HG02870 (cell line): ENCODE measurements around the gene MRPS7.
A peak's percentile ranks its signal among the peaks of the same experiment; 100 is the strongest.
"Not testable (repeated sequence)": the region's sequence is repeated elsewhere in the genome, so short reads cannot be mapped to it uniquely, and the experiment has no call there.

Source experiments
- ATAC-seq: cut with Tn5 transposase; IDR thresholded peaks from one replicate; pipeline ENCODE4 v1.9.1; 2021; ENCODE audit warnings: mild to moderate bottlenecking, moderate library complexity; ENCODE audit not compliant: unreplicated experiment

Gene MRPS7

DNA sequence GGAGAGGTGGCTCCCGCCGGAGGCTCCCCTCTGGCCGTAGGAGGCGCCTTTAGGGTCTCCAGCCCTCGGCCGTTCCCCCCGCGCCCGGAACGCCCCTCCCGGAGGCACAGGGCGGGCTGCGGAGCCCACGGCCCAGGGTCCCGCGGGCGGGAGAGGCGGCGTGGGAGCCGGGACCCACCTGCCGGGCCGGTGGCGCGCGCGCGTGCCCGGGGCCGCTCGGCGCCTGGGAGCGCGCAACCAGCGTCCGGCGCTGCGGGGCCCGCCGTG lies 9.2 kb downstream of the MRPS7 start, which contains the start of gene MIF4GD:
MIF4GD (minus strand) TSS at position 266 of the 267 bp plus-strand sequence. CDS start 1,036 bp downstream, outside the sequence.
- ATAC-seq = no peak

DNA sequence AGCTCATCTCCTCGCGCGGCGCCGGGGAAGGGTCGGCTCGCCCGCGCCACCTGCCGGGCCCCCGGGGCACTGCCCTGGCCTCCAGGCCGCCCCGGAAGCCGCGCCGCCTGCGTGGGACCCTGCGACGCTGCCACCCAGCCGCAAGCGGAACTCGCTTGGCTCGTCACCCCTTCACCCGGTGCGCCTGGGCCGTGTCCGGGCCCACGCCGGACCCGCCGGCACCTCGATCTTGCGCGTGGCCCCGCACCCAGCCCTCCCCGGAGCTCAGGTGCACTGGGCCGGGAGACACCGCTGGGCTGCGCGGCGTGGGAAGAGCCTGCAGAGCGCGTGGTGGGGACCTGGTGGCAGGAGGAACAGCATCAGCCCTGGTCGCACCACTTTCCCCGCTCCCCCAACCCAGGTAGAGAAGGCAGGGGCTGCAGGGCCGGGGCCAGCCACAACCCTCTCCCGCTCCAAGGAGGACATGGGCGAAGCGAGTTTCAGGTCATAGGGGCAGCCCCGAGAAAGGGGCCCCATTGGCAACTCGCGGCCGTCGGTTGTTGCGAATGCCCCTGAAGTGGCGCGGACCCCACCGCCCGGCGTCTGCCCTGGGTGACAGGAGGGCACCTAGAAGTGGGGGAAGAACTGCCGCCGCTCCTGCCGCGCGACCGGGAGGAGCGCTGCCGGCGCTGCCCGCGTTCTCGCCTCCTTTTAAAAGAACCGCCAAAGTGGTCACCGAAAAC lies 9.7 kb downstream of the MRPS7 start:
- ATAC-seq = peak; percentile 45

DNA sequence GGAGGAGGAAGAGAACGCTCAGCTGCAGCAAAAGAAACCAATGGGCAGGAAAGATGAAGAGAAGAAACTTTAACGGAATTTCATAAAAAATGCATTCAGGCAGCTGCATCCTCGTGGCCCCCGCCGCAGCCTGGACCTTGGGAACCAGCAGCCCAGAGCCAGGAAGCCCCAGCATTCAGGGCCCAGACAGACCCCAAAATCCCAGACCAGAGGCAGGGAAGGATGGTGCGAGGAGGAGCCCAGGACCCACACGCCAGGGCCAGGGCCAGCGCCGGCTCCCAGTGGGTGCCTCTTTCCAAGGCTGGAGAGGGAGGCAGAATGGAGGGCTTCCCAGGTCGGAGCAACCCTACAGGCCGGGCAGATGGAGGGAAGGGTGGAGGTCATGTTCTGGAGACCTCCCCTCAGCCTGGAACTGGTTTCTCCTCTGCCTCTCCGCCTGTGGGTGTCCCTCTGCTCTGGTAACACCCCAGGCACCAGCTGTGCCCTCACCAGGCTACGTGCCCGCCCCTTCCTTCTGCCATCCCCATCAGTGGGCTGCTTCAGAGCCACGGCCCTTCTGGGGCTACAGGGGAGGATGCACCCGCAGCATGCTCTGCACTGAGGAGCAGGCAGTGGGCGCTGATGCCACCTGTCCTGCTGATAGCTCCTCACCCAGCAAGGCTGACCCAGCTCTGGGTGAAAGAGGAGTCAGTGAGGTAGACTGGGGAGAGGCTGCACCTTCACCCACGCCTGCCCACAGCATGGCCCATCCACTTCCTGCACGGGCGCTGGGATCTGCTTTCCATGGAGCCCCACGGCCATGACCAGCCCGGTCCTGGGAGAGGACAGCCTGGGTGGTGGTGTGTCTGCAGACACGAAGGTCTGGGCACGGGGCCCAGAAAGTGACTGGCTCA lies 10.5 kb downstream of the MRPS7 start:
- no peak for ATAC-seq

DNA sequence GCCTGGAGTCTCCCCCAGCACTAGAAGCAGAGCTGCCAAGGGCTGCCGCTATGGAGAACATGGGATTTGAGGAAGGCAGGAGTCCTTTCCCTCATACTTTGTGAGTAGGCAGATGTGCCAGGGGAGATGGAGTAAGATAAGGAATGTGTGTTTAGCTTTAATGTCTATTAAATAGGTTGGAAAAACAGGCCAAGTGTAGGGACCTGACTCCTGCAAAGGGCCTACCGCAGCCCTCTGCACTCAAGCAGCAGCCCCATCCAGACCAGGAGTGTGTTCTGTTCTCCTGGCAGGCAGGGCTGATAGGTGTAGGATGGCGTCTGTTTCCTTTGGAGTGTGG lies 11.1 kb downstream of the MRPS7 start:
- no peak for ATAC-seq

DNA sequence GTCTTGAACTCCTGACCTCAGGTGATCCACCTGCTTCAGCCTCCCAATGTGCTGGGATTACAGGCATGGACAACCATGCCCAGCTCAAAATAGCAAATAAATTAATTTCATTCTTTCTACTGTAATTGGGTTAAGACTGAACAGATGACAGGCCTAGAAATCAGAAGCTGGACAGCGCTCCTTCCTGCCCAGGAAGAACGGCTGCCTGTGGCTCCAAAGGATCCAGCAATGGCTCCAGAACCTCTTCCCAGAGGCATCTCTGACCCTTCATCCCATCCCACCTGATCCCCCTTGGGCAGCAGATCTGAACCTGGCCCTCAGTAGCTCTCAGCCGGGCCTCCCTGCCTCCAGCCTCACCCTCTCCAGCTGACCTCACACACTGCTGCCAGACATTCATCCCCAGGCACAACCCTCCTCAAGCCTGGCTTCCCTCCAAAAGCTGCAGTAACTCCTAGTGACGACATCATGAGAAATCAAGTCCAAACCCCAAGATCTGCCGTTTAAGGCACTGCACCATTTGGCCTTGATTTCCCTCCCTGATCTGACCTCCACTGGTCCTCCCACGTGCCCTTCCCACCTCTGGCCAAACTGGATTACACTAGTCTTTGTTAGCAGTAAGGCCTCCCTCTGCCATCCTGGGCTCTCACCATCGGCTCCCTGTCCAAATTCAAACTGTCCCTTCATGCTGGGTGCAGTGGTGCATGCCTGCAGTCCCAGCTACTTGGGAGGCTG lies 12.5 kb downstream of the MRPS7 start:
- no peak for ATAC-seq

DNA sequence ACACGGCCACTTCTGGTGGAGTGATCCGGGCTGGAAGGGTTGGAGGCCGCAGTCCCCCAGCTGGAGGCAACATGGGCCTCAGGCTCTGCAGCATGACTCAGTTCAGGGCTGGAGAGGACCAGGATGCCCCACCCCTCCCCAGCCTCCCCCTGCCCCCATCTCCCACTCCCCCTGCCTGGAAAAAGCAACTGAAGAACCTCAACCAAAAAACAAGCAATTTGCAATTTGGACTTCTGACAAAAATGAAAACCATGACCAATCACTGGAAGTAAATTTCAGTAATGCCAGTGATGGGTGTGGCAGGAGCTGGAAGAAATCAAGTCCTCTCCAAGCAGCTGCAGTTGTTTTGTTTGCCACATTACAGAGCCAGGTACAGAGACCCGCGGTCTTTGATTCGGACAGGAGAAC lies 16.0 kb downstream of the MRPS7 start:
- ATAC-seq = no peak

DNA sequence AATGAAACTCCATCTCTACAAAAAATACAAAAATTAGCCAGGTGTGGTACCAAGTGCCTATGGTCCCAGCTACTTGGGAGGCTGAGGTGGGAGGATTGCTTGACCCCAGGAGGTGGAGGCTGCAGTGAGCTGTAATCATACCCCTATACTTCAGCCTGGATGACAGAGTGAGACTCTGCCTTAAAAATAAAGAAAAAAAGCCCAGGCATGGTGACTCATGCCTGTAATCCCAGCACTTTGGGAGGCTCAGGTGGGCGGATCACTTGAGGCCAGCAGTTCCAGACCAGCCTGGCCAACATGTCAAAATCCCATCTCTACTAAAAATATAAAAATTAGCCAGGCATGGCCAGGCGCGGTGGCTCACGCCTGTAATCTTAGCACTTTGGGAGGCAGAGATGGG lies 18.5 kb downstream of the MRPS7 start:
- ATAC-seq = not testable (repeated sequence)

DNA sequence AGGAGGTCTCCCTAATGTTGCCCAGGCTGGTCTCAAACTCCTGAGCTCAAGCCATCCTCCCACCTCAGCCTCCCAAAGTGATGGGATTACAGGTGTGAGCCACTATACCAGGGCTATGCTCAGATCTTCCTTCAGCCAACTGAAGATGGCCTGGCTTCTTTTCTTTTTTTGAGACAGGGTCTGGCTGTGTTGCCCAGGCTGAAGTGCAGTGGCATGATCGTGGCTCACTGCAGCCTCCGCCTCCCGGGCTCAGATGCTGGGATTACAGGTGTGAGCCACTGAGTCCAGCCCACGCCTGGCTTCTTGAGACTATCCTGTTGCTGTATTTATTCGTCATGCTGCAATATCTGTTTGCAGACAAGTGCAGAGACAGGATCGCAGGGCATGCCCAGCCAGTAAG lies 23.4 kb downstream of the MRPS7 start:
- no peak for ATAC-seq

DNA sequence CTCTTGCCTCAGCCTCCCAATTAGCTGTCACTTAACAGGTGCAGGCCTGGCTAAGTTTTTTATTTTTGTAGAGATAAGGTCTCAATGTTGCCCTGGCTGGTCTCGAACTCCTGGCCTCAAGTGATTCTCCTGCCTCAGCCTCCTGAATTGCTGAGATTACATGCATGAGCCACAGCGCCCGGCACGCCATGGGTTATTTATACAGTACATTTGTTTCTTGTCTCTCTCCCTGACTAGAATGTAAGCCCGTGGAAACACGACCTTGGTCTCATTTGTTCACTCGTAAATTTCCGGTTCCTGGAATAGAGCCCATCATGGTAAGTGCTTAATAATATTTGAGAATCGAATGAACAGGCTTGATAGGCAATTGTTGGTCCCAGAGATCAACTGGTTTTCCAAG lies 25.5 kb downstream of the MRPS7 start:
- no peak for ATAC-seq

DNA sequence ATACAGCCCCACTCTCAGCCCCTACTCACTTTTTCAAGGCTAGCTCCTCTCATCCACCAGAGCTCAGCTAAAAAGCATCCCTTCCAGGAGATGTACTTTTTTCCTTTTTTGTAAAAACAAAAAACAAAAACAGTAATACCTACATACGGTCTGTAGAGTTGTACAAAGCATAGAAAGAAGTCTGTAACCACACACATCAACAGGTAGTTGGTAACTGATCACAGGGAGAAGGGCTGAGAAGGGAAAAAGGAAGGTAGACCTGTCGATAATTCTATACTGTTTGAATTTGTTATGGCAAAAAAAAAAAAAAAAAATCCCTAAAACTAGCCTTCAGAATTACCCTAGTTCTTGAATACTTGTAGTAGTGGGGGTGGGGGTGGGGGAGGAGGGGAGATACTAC lies 26.7 kb downstream of the MRPS7 start:
- no peak for ATAC-seq

DNA sequence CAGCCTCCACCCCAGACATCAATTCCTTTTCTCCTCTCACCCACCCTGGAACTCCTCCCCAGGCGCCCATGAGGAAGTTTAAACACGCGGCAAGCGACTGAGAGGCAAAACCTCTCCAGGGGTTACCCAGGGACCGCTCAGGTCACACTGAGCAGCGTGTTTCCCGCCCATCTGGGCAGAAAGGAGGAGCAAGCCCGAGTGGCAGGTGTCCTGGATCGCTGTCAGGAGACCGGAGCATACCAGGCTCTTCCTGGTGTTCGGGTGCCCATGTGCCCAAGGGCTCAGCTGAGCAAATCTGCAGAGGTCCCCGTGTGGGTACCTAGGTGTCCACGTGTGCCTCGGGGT lies 27.1 kb downstream of the MRPS7 start:
- ATAC-seq = peak; percentile 11

DNA sequence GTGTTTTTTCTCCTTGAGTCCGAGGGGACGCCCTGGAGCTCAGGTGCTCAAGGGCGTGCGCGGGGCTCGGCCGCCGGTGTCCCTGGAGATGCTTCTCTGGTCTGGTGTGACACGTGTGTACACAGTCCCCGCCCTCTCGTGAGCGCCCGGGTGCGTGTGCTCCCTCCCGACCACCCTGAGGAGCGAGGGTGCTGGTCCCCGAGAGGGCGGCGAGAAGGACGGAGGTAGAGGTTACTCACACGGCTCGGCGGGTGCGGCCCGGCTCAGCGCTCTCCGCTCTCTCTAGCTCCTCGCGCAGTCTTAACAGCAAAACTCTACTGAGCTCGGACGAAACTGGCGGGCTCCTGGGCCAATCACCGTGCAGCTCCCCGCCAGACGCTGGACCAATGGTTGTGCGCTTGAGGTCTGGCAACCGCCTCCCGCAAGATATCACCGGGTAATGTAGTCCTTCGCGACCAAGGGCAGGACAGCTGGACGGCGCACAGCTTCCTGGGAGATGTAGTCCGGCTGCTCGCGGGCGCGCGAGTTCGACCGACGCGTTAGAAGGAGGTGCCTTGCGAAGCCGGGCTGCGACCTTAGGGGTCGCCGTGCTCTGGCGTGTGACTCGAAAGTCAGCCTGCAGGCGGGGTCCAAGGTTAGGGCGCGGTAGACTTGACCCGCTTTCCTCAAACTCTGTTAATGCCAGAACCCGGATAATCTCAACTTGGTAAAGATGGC lies 27.6 kb downstream of the MRPS7 start, which contains the start of gene SLC25A19:
SLC25A19 (minus strand) TSS at position 319 of the 717 bp plus-strand sequence. CDS start 2,669 bp downstream, outside the sequence.
- ATAC-seq = peak; percentile 90

DNA sequence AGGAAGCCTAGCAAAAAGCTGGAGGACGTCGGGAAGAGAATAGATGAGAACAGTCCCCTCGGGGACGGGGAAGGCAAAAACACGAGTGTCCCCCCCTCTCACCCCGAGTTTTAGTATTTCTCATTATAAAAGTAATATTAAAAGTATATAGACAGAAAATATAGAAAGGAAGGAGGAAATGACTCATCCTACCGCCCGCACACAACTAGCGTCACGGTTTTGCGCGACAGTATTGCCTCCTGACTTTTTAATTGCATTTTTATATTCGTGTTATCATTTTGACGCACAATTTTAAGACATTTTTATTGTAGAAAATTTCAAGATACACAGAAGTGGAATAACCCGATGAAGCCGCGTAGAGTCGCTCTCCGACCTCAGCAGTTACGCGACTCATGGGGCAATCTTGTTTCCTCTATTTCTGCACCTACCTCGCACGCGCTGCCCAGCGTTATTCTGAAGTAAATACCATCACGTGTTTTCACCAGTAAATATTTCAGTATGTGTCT lies 28.2 kb downstream of the MRPS7 start:
- peak; percentile 17 for ATAC-seq

DNA sequence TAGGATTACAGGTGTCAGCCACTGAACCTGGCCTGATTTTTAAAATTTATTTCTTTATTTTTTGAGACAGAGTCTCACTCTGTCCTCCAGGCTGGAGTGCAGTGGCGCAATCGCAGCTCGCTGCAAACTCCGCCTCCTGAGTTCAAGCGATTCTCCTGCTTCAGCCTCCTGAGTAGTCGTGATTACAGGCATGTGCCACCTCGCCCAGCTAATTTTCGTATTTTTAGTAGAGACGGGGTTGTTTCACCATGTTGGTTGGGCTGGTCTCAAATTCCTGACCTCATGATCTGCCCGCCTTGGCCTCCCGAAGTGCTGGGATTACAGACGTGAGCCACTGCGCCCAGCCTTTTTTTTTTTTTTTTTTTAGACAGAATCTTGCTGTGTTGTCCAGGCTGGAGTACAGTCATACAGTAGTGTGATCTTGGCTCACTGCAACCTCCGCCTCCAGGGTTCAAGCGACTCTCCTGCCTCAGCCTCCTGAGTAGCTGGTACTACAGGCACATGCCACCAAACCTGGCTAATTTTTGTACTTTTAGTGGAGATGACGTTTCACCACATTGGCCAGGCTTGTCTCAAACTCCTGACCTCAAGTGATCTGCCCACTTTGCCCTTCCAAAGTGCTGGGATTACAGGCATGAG lies 31.2 kb downstream of the MRPS7 start:
- not testable (repeated sequence) for ATAC-seq

DNA sequence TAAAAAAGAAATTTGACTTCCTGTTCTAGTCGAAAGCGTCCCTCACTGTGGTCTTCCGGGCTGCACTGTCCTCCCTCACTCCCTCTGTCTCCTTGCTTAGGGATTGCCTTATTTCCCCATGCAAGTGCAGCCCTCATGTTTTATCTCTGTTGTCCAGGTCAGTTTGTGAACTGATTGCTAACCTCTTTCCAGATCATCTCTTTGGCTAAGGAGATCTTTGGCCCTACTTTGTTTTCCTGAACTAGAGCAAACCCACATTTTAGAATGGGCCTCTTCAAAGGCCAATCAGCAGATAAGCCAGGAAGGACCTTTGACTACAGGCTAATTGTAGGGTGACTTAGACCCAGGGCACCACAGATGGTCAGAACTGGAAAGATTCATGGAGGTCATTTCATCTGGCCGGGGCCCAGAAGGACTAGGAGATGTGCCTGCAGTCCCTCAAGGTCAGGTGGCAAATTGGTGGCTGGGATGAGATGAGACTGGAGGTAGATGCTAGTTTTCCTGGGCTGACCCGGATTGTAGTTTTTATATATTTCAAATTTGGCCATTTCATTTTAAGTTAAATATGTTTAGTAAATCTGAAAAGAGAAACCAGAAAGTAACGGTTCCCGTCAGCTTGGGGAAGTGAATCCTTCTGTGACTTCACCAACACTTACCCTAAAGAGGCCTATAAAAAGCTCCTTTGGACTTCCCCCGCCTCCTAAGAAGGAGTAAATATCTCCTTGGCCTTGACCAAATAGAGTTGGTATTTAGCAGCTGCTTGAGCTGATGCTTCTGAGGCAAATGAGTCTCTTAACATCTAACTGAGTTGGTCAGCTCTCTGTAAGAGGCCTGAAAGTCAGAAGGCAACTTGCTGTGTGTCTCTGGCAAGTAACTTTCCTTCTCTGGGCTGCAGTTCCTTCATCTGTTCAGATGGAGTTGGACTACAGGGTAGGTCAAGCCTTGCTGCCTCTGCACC lies 33.8 kb downstream of the MRPS7 start:
- peak; percentile 64 for ATAC-seq

DNA sequence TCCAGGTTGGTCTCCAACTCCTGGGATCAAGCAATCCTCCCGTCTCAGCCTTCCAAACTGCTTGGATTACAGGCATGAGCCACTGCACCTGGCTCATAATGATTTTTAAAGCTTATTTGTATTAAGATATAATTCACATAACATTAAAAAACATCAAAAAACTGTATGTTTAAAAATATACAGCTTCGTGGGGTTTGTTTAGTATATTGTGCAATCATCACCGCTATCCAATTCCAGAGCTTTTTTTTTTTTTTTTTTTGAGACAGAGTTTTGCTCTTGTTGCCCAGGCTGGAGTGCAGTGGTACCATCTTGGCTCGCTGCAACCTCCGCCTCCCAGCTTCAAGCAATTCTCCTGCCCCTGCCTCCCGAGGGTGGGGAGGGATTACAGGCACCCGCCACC lies 38.6 kb downstream of the MRPS7 start:
- no peak for ATAC-seq

DNA sequence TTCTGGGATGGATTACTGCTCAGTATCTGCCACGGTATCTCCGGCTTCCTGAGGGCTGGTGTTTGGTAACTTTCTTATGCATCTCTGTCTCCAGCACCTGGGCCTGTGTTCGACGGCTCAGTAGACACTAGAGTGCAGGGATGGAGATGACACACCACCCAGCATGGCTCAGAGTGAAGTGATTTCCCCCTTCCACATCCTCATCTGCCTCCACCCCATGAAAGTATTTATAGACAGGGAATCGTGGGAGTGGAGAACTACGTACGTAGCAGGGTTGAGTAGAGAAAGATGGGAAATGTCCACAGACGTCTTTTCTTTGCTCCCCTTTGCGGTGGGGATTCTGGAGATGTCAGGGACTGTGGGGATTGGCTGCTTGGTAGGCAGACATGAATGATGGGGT lies 39.4 kb downstream of the MRPS7 start:
- no peak for ATAC-seq

DNA sequence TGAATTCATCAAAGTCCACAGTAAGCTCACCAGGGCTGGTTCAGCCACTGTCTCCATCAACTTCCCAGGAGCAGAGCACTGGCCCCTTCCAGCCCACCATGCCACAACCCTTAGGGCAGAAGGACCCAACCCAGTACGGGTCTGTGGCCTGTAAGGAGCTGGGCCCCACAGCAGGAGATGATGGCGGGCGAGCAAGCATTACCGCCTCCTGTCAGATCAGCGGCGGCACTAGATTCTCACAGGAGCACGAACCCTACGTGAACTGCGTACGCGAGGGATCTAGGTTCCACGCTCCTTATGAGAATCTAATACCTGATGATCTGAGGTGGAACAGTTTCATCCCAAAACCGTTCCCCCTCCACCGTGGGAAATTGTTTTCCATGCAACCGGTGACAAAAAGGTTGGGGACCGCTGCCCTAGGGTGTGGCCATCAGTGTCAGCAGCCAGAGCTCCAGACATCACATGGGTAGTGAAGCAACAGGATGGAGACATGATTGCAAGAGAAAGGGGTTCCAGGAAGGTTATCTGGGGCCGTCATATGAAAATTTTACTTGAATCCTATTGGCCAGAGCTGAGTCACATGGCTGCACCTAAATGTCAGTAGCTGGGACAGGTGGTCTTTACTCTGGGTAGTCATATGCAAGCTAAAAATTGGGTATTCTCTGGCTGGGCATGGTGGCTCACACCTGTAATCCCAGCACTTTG lies 40.0 kb downstream of the MRPS7 start:
- no peak for ATAC-seq
